Non-pigmented ciliary epithelial cell (primary cell): Measurements from ENCODE around the gene SHISA7.
"Not testable (repeated sequence)": the region's sequence is repeated elsewhere in the genome, so short reads cannot be mapped to it uniquely, and the experiment has no call there.

ENCODE experiments used
- DNase-seq: peaks from one replicate; pipeline ENCODE4 v3.0.0-alpha.2; 2010; ENCODE audit warnings: low read depth

Gene SHISA7

GRCh38 chr19:55418185-55418584, 24.9 kb downstream of the SHISA7 start:
- peak; percentile 58 for DNase-seq

- DNase-seq, result no peak
These were observed 32.9 kb downstream of the SHISA7 start for GRCh38 chr19:55410168-55410567.

- not testable (repeated sequence) for DNase-seq
These were observed 33.9 kb downstream of the SHISA7 start for GRCh38 chr19:55409179-55409578.

DNA sequence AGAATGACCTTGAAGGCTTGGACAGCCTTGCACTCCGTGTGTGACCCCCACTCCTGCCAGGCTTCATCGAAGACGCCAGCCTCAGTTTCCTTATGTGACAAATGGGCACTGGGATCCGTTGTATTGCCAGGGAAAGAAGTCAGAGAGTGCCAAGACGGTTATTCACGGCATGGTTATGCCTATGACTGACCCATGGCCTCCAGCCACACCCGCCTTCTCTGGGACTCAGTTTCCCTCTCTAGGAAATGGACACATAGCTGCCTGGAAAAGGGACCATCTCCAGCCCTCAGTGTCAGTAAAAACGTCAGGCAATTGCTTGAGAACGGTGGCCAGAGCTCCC, 34.6 kb downstream of the SHISA7 start:
- DNase-seq, result no peak

GRCh38 chr19:55407800-55408532, 35.1 kb downstream of the SHISA7 start:
- peak; percentile 98 for DNase-seq

GRCh38 chr19:55407550-55407799, 35.6 kb downstream of the SHISA7 start, which contains the start of gene UBE2S:
TSS of gene UBE2S (minus strand) at chr19:55407788. CDS start at chr19:55407589, 199 bp downstream.
- not testable (repeated sequence) for DNase-seq

DNA sequence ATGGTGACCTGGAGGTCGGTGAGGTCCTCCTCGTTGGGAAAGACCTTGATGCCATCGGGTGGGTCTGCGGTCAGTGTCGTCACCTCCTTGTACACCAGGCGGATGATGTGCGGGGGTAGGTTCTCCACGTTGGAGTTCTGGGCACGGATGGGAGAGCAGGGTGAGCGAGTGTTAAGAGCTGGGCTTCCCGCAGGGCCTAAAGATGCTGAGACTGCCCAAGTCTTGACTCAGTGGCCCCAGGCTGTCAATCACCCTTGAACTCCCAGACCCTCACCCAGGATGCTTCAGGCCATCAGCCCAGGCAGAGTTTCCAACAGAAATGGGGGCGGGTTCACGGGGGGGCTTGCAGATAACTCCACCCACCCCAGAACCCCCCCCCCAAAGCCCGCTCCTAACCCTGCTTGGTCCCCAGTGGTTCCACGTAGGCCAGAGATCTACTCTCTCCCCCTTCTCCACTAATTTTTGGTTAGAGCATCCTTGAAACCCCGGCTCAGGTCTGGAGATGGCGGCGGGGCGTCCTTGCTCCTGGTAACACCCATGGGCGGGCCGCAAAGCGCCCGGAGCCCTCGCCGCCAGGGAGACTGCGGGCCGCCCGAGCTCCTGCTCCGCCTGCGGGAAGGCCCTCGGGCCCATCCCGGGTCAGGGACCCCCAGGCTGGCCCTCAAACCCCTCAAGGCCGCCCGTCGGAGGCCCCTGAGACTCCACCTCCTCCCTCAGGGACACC, 36.1 kb downstream of the SHISA7 start:
- DNase-seq, result no peak

GRCh38 chr19:55406091-55406825, 36.8 kb downstream of the SHISA7 start:
- no peak for DNase-seq

GRCh38 chr19:55405638-55406037, 37.5 kb downstream of the SHISA7 start:
- DNase-seq, result no peak

DNA sequence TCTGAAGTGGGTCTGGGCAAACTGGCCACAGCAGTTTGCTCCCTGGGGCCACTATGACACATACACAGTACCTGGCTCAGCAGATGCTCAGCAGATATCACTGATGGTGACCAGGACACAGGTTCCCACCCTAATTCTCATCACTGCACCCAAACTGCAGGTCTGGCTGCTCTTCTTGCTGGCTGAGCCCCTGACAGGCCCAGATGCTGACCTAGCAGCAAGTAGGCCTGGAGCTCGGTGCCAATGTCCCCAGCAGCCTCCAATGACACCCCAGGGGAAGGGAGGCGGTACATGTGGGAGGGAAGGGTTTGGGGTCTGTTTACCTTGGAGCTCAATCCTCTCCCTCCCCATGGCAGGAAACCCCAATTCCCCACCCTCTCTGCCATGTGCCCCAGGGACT, 40.6 kb downstream of the SHISA7 start:
- DNase-seq, result no peak

GRCh38 chr19:55401390-55401789, 41.7 kb downstream of the SHISA7 start:
- DNase-seq, result not testable (repeated sequence)

DNA sequence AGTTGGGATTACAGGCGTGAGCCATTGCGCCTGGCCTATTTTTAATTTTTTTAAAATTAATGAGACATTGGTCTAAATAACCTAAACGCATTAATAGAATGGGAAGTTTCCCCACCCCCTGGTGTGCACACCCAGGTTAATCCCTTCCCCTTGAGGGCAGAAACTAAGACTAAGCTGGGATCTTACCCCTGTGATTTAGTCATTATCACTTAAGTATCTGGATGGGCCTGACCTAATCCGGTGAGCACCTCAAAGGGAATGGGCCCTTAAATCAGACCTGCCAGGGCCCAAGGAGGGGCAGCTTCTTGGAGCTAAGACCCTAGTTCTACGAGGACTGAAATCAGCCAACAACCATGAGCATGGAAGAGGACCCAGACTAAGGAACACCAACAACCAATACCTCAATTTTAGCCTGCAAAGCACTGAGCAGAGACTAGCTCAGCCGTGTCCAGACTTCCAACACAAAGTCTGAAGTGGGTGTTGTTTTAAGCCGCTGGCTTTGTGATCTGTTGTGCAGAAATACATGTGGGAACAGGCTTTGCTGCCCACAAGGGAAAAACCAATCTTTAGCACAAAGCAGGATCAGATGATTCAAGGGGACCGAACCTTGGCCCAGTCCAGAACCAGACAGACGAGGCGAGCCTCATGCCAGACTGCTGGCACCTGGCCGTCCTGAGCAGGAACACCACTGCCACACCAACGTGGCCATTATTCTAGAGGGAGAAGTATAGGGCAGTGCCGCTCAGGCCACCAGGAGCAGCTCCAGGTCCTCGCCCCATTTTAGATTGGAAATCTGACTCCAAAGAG, 42.6 kb downstream of the SHISA7 start:
- no peak for DNase-seq

GRCh38 chr19:55398200-55398925, 44.7 kb downstream of the SHISA7 start:
- DNase-seq, result no peak

- no peak for DNase-seq
These were observed 50.0 kb downstream of the SHISA7 start for GRCh38 chr19:55392820-55393761.

GRCh38 chr19:55391702-55392615, 51.1 kb downstream of the SHISA7 start:
- DNase-seq, result no peak

- DNase-seq, result no peak
These were observed 51.9 kb downstream of the SHISA7 start for GRCh38 chr19:55391191-55391670.

DNA sequence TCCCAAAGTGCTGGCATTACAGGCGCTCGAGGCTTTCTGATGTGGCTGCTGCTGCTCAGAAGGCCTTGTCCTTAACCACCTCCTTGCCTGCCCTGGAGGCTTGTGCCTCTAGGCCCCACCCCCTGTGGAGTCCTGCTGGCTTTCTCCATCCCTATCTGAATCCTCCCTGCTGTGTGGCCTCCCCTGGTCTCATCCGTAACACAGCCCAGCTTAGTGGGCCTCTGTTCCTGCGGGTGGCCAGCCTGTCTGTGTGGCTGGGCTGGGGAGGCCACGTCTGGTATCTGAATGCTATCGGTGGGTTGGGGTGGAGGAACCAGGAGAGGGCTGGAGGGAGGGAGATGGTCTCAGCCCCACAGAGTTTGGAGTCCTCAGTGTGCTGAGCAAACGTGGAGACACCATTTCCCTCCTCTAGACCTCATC, 52.6 kb downstream of the SHISA7 start:
- no peak for DNase-seq

- no peak for DNase-seq
These were observed 53.4 kb downstream of the SHISA7 start for GRCh38 chr19:55389386-55390317.
